ENCODE measurements around the gene SOAT1.

Gene SOAT1

GRCh38 chr1:179365342-179366092, 71.9 kb downstream of the SOAT1 start, which contains the start of gene AXDND1 (continued):
- TF ChIP-seq CTCF (tag by site-specific recombination; IDR thresholded peaks at IDR 0.05) = peak; percentile 77
- TF ChIP-seq ZNF792 (tag by site-specific recombination; IDR thresholded peaks at IDR 0.05) = no peak
- no peak for TF ChIP-seq ZNF473 (tag by site-specific recombination; IDR thresholded peaks at IDR 0.05)
- peak; percentile 81 for TF ChIP-seq EGR2 (tag by site-specific recombination; IDR thresholded peaks at IDR 0.05; ENCODE audit: low read depth)
- no peak for TF ChIP-seq ZNF704 (tag by site-specific recombination; IDR thresholded peaks at IDR 0.05)
- TF ChIP-seq FEZF1 (tag by site-specific recombination; IDR thresholded peaks at IDR 0.05) = no peak
- no peak for TF ChIP-seq GLIS1 (tag by site-specific recombination; IDR thresholded peaks at IDR 0.05)
- TF ChIP-seq OVOL3 (tag by site-specific recombination; IDR thresholded peaks at IDR 0.05) = no peak
- no peak for TF ChIP-seq ZNF624 (tag by site-specific recombination; IDR thresholded peaks at IDR 0.05)
- TF ChIP-seq HOXD13 (CRISPR knock-in tag; IDR thresholded peaks at IDR 0.05; ENCODE audit: borderline replicate concordance) = peak; percentile 42; the same call in 1 of the 2 replicates
- no peak for TF ChIP-seq ZNF138 (tag by site-specific recombination; IDR thresholded peaks at IDR 0.05; ENCODE audit: borderline replicate concordance)
- no peak for TF ChIP-seq MEIS1 (CRISPR knock-in tag; IDR thresholded peaks at IDR 0.05; ENCODE audit: borderline replicate concordance)
- no peak for TF ChIP-seq ZFP37 (tag by site-specific recombination; IDR thresholded peaks at IDR 0.05)
- no peak for TF ChIP-seq ZNF202 (tag by site-specific recombination; IDR thresholded peaks at IDR 0.05; ENCODE audit: borderline replicate concordance)
- TF ChIP-seq ZNF24 (tag by site-specific recombination; IDR thresholded peaks at IDR 0.05) = no peak
- no peak for TF ChIP-seq ZNF174 (tag by site-specific recombination; IDR thresholded peaks at IDR 0.05)
- TF ChIP-seq ZNF654 (tag by site-specific recombination; IDR thresholded peaks at IDR 0.05; ENCODE audit: low read depth) = no peak; the same call in 1 of the 2 replicates
- TF ChIP-seq KLF17 (tag by site-specific recombination; IDR thresholded peaks at IDR 0.05) = no peak; the same call in 1 of the 2 replicates
- no peak for TF ChIP-seq ZNF843 (tag by site-specific recombination; IDR thresholded peaks at IDR 0.05)
- TF ChIP-seq ZBTB20 (tag by site-specific recombination; IDR thresholded peaks at IDR 0.05) = no peak; the same call in 1 of the 2 replicates
- no peak for TF ChIP-seq ZNF266 (tag by site-specific recombination; IDR thresholded peaks at IDR 0.05; ENCODE audit: low read depth)
- TF ChIP-seq ZNF585B (tag by site-specific recombination; IDR thresholded peaks at IDR 0.05) = no peak
- no peak for TF ChIP-seq ZNF670 (tag by site-specific recombination; IDR thresholded peaks at IDR 0.05; ENCODE audit: low read depth)
- TF ChIP-seq SALL2 (tag by site-specific recombination; IDR thresholded peaks at IDR 0.05; ENCODE audit: borderline replicate concordance) = no peak
- TF ChIP-seq ZNF423 (tag by site-specific recombination; IDR thresholded peaks at IDR 0.05) = no peak
- TF ChIP-seq ZNF239 (tag by site-specific recombination; IDR thresholded peaks at IDR 0.05) = no peak
- TF ChIP-seq PRDM6 (tag by site-specific recombination; IDR thresholded peaks at IDR 0.05) = no peak
- no peak for TF ChIP-seq ZNF530 (tag by site-specific recombination; IDR thresholded peaks at IDR 0.05; ENCODE audit: low read depth)
- peak; percentile 61 for TF ChIP-seq ZNF501 (tag by site-specific recombination; IDR thresholded peaks at IDR 0.05)
- no peak for TF ChIP-seq ELK4 (IDR thresholded peaks at IDR 0.05; ENCODE audit: borderline replicate concordance, low read depth, low read length)
- TF ChIP-seq KLF16 (tag by site-specific recombination; IDR thresholded peaks at IDR 0.05) = 0 out of 2 replicates have a peak, but pooled peaks have one; percentile 56
- 0 out of 2 replicates have a peak, but pooled peaks have one; percentile 10 for TF ChIP-seq ATF2 (tag by site-specific recombination; IDR thresholded peaks at IDR 0.05; ENCODE audit: low read depth)
- no peak for TF ChIP-seq ZNF16 (tag by site-specific recombination; IDR thresholded peaks at IDR 0.05; ENCODE audit: low read depth)

Measured in HEK293 (cell line).